GM18520 (cell line): ENCODE data around the gene EHMT2.
"Not testable (repeated sequence)": the region's sequence is repeated elsewhere in the genome, so short reads cannot be mapped to it uniquely, and the experiment has no call there.

ENCODE experiments used
- ATAC-seq: cut with Tn5 transposase; IDR thresholded peaks from one replicate; pipeline ENCODE4 v1.9.1; 2021; ENCODE audit not compliant: unreplicated experiment

The EHMT2 gene

GRCh38 chr6:31897612-31898382, at the start of gene EHMT2:
Gene EHMT2 (minus strand): TSS chr6:31897698. CDS start chr6:31897677, 21 bp downstream.
- peak; percentile 41 for ATAC-seq

DNA sequence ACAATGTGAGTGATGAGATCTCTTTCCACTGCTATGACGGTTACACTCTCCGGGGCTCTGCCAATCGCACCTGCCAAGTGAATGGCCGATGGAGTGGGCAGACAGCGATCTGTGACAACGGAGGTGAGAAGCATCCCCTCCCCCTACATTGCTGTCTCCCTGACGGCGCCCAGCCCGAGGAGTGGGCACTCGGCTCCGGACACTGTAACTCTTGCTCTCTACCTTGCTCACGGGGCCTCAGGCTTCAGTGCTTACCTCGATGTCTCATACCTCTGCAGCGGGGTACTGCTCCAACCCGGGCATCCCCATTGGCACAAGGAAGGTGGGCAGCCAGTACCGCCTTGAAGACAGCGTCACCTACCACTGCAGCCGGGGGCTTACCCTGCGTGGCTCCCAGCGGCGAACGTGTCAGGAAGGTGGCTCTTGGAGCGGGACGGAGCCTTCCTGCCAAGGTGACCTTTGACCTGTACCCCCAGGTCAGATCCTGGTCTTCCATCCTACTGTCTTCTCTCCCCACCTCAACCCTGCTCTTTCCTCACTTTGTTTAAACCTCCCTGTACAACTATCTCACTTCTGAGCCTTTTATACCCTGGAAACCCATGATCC, 49.7 kb upstream of the EHMT2 start:
- no peak for ATAC-seq

- no peak for ATAC-seq
Measured at GRCh38 chr6:31946370-31946885, 48.9 kb upstream of the EHMT2 start.

GRCh38 chr6:31945507-31946369, 48.2 kb upstream of the EHMT2 start, which contains the start of gene CFB:
Gene CFB (plus strand): TSS chr6:31946095. CDS start chr6:31946222, 127 bp downstream.
- ATAC-seq = no peak

GRCh38 chr6:31945154-31945506, 47.6 kb upstream of the EHMT2 start:
- no peak for ATAC-seq

DNA sequence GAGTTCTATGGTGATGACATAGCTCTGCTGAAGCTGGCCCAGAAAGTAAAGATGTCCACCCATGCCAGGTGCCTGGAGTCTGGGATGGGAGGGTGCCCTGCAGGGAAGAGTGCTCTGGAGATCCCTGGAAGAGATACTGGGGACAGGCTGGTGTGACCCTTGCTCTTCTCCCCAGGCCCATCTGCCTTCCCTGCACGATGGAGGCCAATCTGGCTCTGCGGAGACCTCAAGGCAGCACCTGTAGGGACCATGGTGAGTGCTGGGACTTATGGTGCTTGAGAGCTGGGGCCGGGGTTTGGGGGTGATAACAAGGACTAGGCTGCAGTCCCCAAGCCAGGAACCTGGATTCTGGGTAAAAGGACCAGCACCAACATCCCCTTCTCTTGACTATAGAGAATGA, 46.2 kb upstream of the EHMT2 start:
- ATAC-seq = no peak

- no peak for ATAC-seq
Measured at GRCh38 chr6:31940256-31940664, 42.8 kb upstream of the EHMT2 start.

DNA sequence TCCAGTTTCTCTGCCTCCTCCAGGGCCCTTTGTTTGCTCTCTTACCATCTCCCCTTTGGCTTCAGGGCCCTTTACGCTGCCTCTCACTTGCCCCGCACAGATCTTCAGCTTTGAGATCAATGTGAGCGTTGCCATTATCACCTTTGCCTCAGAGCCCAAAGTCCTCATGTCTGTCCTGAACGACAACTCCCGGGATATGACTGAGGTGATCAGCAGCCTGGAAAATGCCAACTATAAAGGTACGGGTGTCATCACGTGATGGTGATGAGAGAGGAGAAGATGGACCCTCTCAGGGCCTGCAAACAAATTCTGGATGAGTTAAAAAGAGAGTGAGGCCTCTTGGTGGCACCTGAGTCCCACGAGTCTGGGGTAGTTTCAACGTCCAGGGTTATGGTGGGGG, 38.3 kb upstream of the EHMT2 start:
- no peak for ATAC-seq

DNA sequence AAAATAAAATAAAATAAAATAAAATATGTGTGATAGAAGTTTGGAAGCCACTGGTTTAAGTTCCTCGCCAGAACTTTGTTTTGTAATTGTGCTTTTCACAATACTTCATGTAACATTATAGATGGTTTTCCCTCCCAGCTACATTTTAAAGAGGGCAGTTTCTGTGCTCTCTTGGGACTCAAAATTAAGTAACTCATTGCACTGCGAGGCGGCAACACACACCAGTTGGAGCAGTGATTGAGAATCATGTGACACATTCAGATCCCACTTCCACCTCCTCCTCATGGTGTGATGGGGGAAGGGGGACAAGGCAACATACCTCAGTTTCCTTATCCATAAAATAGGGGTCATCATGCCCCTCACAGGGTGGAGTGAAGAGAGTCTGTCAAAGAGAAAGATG, 37.5 kb upstream of the EHMT2 start:
- ATAC-seq = no peak

GRCh38 chr6:31933537-31933936, 36.0 kb upstream of the EHMT2 start:
- no peak for ATAC-seq

- ATAC-seq = not testable (repeated sequence)
Measured at GRCh38 chr6:31932137-31932536, 34.6 kb upstream of the EHMT2 start.

- no peak for ATAC-seq
Measured at GRCh38 chr6:31930962-31931361, 33.5 kb upstream of the EHMT2 start.

- ATAC-seq = no peak
Measured at GRCh38 chr6:31928672-31928939, 31.1 kb upstream of the EHMT2 start.

GRCh38 chr6:31927863-31928671, 30.6 kb upstream of the EHMT2 start:
- ATAC-seq = no peak

GRCh38 chr6:31927242-31927862, 29.9 kb upstream of the EHMT2 start, which contains the start of gene C2:
Gene C2 (plus strand): TSS chr6:31927717. CDS start chr6:31927753, 36 bp downstream.
- no peak for ATAC-seq

DNA sequence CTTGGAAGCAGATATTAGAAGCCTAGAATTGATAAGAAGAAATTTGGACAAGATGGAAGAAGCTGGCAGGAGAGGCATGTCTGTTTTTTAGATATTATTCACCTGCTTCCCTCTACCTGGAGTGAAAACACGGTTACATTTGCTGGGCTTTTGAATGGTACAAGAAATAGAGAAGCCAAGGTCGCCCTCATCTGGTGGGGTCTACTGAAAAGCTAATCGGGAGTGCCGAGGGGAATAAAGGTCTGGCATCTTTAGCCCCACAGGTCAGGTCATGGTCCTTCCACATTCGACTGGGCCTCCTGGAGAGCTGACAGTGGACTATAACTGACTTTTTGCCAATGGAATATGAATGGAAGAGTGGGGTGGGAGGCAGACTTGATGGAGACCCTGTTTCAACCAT, 25.4 kb upstream of the EHMT2 start:
- no peak for ATAC-seq

DNA sequence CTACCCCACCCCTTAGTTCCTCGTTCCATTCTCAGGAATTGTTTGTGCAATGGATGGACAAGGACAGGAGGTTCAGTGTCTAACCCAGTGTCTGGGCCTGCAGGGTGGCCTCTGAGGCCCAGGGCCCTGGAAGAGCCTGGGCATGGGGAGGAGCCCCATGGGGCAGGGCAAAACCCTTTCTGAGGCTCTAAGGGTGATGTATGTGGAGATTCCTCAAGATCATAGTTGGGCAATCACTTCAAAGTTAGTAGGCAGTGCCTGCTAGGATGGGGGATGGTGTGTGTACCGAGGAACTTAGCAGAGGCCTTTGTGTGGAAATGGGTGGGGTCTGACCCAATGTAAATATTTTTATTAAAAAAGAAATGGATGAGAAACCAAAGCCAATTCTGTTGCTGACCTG, 23.3 kb upstream of the EHMT2 start:
- ATAC-seq = no peak

GRCh38 chr6:31919624-31920303, 22.3 kb upstream of the EHMT2 start:
- ATAC-seq = no peak

GRCh38 chr6:31918069-31918720, 20.7 kb upstream of the EHMT2 start:
- ATAC-seq = no peak
